ENCODE measurements around the gene NKD2.
"Not testable (repeated sequence)": the region's sequence is repeated elsewhere in the genome, so short reads cannot be mapped to it uniquely, and the experiment has no call there.

The NKD2 gene

GRCh38 chr5:979100-979817 lies 29.3 kb upstream of the NKD2 start:
- DNase-seq = no peak

DNA sequence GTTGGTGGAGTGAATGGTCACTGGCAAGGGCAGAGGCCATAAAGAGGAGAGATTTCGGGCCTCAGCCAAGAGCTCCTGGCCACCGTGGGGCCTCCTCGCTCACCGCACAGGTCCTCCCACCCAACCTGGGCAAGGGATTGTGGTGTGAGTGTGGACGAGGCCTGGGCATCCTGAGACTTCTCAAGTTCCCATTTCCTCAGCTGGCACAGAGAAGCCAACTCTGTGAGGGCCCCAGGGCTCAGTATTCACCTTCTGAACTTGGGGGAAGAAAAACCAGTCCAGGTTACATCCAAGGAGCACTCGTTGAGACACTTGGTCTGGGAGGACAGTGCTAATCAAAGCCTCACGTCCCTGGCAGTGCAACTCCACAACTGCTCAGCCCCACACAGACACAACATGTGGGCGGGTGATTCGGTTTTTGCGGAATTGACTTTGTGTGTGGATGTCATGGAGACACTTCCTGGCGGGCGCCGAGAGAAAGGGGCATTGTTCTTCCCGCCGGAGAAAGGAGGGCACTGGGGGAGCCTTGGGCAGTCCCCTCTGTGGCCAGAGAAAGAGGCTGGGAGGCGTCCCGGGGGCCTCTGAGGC lies 28.5 kb upstream of the NKD2 start:
- DNase-seq = no peak

DNA sequence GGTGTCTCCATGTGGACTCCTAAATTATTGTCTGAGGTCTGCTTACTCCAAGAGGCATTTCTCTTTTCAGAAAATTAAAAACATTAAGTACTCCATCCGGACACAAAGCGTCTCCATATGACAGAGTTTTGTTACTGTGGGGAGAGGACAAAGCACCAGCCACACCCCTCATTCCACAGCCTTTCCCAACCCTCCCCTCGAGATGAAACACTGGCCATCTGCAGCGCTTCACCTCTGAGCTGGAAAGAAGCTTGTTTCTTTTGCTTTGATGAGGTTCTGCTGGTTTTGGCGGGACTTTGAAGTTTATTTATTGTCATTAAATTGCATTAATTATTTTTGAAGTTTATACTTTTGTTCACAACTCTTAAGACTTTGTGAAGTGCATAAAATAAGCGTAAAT lies 27.6 kb upstream of the NKD2 start:
- no peak for DNase-seq

DNA sequence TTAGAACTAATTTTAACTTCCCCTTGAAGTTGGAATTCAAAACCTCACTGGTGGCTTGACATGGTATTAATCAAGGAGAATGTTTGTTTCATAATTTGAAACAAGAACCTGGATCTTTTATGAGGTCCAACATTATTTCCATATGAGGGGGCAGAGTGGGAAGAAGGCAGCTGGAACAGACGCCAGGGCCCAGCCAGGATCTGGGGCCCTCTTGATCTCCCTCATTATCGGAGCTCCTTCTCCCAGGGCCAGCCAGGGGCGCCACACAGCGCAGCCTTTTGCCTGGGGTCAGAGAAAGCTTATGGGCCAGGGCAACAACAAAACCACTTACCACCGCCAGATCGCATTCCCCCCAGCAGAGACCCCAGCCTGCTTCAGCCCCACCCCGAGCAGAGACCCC lies 27.1 kb upstream of the NKD2 start:
- DNase-seq = no peak

GRCh38 chr5:982377-983237 lies 26.0 kb upstream of the NKD2 start:
- no peak for DNase-seq

DNA sequence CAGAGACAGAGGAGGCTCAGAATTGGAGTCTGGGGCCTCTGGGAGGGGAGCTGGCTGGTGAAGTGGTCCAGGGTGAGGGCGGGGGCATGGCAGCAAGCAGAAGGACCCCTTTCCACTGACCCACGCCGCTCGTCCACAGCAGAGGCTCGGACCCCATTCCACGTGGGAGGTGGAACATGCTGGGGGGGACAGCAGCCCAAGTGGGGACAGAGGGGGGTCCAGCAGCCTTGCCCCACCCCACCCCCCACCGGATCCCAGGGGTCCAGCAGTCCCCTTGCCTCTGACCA lies 25.4 kb upstream of the NKD2 start:
- DNase-seq = no peak

- no peak for DNase-seq
Measured at GRCh38 chr5:983568-983967, 25.0 kb upstream of the NKD2 start.

- no peak for DNase-seq
Measured at GRCh38 chr5:984774-985173, 23.8 kb upstream of the NKD2 start.

DNA sequence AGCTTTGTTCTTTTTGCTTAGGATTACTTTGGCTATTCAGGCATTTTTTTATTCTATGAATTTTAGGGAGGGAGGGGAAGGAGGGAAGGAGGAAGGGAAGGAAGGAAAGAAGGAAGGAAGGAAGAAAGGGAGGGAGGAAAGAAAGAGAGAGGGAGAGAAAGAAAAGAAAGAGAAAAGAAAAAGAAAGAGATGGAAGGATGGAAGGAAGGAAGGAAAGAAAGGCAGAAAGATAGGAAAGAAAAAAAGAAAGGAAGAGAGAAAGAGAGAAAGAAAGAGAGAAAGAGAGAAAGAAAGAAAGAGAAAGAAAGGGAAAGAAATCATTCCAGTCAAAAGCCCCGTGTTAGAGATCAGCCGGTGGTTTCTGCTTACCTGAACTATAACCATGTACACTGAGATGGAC lies 20.8 kb upstream of the NKD2 start:
- no peak for DNase-seq

DNA sequence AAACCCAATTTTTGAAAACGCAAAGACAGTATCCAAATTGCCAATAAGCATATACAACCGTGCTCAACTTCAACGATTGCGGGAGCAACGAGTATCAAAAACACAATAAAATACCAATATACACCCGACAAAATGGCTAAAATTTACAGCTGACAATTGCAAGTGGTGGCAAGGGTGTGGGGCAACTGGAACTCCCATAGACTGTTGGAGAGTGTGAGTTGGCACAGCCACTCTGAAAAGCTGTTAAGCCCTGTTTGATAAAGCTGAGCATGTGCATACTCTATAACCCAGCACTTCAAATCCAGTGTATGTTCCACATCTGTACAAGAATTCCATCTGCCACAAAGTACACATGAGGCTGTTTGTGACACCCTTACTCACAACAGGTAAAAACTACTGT lies 20.3 kb upstream of the NKD2 start:
- no peak for DNase-seq

- DNase-seq = no peak
Measured at GRCh38 chr5:989961-990530, 18.6 kb upstream of the NKD2 start.

DNA sequence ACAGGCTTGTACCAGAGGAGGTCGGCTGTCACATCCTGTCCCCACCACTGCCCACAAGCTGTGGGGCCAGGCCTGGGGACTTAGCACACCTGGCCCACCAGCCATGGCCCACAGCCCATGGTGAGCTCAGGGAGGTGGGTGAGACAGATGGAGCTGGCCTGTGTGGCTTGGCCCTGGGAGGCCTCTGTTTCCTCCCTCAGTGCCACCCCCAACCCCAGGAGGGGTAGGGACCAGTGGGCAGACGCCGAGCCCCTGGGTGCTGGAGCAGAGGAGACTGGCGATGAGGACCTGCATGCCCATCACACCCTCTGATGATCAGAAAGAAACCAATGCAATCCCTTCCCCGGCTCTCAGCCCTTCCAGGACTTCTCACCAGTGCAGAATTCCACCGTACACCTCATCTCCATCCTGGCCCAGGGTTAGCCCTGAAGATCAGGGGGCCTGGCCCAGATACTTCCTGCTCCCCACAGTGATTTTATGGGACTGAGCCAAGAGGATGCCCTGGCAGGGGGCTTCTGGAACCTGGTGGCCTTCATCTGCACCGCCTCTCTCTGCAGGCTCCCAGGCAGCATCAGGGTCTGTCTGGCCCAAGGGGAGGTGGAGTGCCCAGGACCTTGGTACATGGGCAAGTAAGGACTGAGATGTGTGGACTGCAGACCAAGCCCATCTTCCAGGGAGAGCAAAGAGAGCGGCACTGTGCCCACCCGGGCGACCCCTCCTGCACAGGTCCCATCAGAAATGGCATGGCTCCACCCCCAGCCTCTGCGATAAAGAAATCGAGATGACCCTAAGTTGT lies 16.9 kb upstream of the NKD2 start:
- no peak for DNase-seq

DNA sequence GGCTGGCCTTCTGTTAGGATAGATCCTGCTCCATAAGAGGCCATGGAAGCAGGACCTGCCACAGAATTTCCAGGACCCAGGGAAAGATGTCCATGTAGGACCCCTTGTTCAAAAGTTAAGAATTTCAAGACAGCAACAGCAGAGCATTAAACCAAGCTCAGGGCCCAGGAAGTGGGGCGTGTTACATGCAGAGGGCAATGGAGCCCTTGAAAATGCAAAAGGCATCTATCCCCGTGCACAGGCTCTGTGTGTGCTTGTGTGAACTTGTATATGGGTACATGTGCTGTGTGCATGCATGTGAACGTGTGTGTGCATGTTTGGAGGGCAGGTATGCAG lies 14.4 kb upstream of the NKD2 start:
- no peak for DNase-seq

DNA sequence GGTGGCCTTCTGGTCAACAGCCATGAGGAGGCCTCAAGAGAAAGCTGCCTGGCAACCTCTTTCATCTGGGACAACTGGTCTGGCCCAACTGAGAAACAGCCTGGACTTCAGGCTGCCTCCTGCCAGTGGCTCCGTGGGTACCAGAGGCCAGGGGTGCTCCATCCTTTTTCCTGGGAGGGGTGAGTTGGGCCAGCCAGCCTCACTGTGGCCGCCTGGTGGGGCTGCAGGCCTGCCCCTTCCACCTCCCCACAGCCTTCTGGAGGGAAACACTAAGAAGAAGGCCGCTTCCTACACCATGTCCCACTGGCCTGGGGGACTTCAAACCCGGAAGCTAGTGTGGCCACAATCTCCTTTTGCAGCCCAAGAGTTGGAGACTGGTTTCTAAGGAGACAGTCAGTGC lies 13.8 kb upstream of the NKD2 start:
- DNase-seq = no peak

DNA sequence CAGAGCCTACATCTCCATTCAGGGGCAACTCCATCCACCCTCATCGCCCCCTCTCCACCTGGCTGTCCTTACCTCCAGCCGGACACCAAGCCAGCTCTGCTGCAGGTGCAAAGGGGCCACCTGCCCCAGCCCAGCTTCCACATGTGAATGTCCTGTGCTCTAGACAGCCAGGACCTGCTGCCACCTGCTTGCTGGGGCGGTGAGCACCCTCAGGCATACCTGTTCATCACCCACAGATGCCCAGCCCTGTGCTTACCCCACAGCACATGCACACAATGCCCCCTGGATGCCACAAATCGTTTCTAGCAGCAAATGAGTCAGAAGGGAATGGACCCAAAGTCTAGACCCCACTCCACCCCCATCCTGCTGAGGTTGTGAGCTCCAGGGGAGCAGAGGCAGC lies 13.3 kb upstream of the NKD2 start:
- no peak for DNase-seq

DNA sequence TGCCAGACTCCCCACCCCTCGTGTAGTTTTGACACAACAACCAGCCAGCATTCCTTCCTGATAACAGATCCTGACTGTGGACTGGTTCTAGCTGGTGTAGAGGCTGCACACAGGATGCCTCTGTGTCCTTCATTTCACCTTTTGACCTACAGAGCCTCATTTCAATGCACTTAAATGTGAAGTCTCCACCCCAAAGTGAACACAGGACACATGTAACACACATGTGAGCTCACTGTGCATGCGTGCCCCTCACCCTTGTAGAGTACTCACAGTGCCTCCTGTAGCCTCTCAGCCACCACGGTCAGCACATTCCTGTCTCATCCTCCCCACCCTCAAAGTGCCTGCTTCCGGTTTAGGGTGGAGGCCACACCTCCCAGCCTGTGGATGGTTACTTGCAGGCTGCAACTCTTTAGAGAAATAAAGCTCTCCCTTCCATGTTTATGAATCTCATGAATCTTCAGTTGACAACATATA lies 11.6 kb upstream of the NKD2 start:
- no peak for DNase-seq

DNA sequence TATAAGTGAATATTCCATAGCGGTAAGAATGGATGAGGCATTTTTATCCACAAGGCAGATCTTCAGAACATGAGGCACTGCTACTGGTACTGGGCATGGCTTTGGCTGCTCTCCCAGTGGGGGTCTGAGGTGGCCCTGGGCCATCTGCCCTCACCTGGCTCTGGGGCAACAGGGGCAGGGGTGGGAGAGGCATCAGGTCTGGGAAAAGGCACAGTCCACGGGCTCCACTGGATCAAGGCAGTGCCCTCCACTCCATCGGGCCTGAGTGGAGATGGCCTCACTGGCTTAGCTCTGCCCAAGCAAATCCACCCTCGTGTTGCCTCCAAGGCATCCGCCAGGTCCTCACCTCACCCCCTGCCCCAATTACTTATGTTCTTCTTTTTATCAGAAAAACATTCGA lies 10.9 kb upstream of the NKD2 start:
- DNase-seq = no peak

GRCh38 chr5:998246-999031 lies 10.2 kb upstream of the NKD2 start:
- DNase-seq = no peak

- DNase-seq = no peak
Measured at GRCh38 chr5:999032-999501, 9.5 kb upstream of the NKD2 start.

DNA sequence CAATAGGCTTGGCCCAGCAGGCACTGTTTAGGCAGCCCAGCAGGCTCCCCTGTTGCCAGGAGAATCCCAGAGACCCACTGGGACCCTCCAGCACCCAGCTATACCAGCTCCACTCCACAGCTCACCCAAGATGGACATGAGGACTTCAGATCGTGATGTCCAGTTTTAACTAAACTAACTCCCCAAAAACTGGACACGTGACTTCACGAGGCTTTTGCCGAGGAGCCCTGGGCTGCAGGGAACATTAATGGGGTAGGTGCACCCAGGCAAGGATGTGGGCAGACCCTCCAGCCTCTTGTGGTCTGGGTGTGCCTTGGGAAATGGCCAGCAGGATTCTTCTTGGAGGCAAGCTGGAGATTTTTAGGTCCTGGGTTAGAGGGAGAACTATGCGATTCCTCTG lies 8.9 kb upstream of the NKD2 start:
- no peak for DNase-seq

- no peak for DNase-seq
Measured at GRCh38 chr5:1000329-1000728, 8.3 kb upstream of the NKD2 start.

DNA sequence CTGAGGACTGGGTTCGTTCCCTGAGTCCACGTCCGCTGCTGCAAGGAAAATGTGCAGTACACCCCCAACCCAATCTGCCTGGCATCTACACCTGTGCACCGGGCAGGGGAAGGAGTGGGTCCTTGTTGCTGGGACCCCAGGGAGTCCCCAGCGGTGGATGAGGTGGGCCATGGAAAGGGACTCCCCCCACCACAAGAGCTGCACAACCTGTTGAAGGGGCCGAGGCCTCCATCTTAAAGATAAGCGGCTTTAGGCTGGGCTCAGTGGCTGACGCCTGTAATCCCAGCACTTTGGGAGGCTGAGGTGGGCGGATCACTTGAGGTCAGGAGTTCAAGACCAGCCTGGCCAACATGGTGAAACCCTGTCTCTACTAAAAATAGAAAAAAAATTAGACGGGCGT lies 7.8 kb upstream of the NKD2 start:
- not testable (repeated sequence) for DNase-seq
